Hippocampal formation (tissue), 2 donors: ENCODE results near the gene PRDM11.

Source experiments
- DNase-seq, 2 donors: peaks; one replicate each; lab custom pipeline; 2025; lab: John Stamatoyannopoulos, UW

The PRDM11 gene

GRCh38 chr11:45174168-45174835, 27.9 kb downstream of the PRDM11 start:
- no peak for DNase-seq

DNA sequence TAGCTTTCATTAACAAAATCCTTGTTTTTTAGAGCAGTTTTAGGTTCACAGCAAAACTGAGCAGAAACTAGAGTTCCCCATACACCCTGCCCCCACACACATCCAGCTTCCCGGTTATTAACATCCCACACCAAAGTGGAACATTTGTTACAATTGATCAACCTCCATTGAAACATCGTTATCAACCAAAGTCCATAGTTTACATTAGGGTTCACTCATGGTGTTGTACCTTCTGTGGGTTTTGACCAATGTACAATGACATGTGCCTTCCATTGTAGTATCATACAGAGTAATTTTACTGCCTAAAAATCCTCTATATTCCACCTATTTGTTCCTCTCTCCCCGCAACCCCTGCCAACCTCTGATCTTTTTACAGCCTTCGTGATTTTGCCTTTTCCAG, 28.5 kb downstream of the PRDM11 start:
- no peak for DNase-seq

DNA sequence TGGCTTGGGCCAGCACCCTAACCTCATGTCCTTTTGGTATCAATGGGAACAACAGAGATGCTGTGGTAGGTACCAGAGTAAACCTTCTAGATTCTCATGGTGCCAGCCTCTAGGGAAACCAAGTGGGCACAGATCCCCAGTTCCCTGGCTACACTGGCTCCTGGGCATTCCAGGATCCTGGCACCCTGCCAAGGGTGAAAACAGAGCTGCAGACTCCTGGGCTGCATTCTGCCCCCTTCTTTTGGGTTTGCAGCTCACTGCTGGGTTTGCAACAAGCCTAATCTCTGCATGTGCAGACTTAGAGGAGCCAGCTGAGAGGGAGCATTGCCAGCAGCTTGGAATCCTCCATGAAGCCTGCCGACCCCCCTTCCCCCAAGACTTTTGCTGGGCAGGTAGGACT, 30.6 kb downstream of the PRDM11 start:
- DNase-seq, result no peak

- no peak for DNase-seq
Measured at GRCh38 chr11:45178223-45178622, 31.8 kb downstream of the PRDM11 start.

DNA sequence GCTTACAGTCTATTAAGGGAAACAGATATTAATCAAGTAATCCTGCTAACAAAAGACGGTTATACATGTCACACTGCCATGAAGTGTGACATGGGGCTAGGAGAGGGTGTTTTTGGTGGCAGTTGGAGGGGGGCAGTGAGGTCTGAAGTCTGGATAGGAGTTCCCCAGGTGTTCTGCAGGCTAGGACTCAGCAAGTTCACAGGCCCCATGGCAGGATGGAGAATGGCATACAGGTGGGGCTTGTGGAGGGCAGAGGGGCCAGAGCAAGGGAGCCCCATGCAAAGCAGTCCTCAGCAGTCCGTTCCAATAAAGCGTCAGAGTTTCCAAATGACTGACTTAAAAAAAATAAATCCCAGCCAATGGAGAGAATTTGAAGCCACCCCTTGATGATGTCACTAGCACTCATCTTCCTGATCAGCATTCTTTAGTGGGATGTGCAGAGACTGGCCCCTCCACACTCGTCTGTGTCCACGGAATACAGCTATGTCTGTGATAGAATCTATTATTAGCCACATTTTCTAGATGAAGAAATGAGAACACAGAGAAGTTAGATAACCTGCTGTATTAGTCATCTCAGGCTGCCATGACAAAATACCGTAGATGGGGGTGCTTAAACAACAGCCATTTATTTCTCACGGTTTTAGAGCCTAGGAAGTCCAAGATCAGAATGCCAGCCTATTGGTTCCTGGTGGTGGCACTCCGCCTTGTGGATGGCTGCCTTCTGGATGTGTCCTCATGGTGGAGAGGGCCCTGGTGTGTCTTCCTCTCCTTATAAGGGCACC, 32.6 kb downstream of the PRDM11 start:
- no peak for DNase-seq

DNA sequence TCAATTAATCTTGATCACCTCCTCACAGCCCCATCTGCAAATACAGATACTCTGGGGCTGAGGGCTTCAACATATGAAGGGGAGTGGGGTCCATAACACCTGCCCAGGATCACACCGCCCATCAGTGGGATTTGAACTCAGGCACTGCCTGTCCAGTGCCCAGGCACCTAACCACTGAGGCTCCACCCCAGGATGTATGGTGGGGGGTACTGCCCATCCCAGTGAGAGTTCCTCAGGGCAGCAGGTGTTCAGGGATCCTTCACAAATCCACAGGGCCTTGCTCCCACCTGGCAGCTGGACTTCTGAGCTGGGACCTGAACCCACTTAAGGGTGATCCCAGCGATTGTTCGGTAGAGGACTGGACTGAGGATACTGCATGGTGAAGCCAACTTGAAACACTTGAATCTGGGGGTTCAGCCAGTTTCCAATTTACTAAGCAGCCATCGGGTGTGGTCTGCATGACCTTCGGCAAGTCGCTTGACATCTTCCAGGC, 33.3 kb downstream of the PRDM11 start:
- DNase-seq, result no peak

GRCh38 chr11:45180179-45180847, 33.9 kb downstream of the PRDM11 start:
- DNase-seq, result no peak

DNA sequence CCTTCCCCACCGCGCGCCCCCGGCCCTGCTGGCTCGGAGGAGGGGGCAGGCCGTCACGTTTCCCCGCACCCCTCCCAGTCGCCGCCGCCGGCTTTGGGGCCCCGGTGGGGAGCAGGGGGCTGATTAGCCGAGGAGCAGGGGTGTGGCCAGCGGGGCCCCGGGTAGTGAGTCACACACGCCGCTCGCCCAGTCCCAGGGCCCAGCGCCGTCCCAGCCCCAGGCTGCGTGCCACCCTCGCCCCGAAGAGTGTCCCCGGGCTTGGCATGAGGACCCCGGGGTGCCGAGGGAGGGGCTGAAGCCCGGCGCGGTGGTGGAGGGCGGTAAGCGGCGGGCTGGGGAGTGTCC, 34.4 kb downstream of the PRDM11 start:
- no peak for DNase-seq

DNA sequence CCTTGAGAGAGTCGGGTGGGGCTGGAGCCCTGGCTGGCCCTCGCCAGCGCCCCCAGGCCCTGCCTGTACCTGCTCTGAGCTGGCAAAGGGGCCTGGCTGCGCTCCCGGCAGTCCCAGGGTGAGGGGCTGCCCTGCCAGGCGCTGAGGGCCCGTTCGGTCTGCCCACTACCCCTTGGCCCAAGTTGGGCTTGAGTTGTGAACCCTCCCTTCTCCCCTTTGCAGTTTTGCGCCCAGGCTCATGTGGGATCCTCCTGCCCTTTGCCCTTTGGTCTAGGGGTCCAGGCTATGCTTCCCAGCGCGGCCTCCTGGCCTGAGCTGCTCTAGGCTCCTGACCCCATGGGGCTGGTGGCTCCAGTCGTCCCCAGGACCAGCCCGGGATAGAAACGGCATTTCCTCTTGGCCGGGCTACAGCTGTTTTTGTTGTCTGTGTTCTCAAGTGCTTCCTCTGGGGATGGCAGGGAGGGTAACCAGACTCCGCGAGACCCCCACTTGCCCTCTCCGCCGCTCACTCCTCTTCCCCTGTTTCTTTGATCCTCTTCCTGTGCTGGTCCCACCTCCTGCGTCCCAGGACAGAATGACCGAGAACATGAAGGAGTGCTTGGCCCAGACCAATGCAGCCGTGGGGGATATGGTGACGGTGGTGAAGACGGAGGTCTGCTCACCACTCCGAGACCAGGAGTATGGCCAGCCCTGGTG, 34.9 kb downstream of the PRDM11 start:
- DNase-seq, result no peak

DNA sequence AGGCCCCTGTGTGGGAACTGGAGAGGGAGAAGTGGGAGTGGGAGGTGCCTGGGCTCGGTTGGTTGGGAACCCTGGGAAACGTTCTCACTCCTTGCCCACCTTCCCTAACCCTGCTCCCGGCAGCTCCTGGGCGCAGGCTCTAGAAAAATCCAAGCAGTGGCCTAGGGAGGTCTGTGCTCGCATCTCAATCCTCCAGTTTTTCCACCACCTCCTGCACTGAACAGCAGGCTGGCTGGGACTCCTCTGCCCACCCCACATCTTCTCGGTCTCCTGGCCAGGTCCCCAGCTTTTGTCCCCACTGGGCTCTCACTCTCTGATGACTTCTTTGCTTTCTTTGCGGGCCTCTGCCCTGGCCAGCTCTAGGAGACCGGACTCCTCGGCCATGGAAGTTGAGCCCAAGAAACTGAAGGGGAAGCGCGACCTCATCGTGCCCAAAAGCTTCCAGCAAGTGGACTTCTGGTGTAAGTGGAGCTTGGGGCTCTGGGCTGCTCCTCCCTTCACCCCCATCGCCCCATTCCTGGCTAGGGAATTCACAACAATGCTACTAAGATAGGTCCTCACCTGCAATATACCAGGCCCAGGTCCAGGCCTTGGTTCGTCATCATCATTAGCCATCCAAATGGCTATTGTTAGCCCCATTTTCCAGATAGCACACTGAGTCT, 35.6 kb downstream of the PRDM11 start:
- DNase-seq, result no peak

- no peak for DNase-seq
Measured at GRCh38 chr11:45182902-45183301, 36.5 kb downstream of the PRDM11 start.

DNA sequence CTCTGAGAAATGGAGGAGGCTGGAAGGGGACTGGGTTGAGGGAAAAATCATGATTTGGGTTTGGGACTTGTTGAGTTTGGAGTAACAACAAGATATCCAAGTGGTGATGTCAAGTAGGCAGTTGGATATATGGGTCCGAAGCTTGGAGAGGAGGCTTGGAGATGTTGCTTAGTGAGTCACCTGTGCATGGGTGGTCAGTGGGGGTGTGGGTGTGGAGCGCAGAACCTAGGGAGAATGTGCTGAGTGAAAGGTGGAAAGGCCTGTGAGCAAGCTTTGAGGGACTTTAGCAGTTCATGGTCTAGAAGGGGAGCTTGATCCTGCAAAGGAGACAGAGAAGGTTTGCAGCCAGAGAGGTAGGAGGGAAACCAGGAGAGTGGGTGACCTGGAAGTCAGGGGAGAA, 38.2 kb downstream of the PRDM11 start:
- DNase-seq, result no peak

DNA sequence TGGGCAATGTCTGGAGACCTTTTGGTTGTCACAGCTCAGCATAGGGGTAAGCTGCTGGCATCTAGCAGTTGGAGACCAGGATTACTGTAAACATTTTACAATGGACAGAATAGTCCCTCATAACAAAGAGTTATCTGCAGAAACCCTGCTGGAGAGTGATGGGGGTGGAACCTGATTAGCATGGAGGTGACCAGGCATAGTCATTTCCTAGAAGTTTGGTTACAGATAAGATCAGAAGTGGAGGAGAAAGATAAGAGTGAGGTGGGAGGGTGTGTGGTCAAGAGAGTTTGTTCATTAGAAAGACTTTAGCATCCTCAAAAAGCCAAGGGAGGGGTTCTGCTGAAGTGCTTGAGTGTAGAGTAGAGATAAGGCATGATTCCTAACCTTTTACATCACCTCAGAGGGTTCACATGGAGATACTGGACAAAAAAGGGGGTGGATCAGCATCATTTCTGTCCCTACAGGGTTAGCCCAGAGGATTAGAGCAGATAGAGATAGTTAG, 38.8 kb downstream of the PRDM11 start:
- DNase-seq, result no peak

DNA sequence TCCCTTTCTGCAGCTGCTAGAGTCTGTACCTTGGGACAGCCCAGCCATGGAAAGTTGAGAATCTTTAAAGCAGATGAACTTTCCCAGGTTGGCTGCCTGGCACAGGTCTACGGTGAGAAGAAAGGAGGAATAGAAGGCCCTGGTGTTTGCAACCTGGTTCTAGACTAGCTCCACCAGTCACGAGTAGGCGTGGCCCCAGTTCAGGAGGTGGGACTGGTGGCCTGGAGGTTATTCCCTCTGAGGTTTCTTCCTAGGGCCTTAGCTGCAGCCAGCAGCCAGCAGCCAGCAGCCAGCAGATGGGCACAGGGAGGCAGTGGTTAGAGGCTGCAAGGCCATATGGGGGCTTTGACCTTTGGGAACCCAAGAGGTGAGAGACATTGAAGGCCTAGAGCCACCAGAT, 40.9 kb downstream of the PRDM11 start:
- no peak for DNase-seq

DNA sequence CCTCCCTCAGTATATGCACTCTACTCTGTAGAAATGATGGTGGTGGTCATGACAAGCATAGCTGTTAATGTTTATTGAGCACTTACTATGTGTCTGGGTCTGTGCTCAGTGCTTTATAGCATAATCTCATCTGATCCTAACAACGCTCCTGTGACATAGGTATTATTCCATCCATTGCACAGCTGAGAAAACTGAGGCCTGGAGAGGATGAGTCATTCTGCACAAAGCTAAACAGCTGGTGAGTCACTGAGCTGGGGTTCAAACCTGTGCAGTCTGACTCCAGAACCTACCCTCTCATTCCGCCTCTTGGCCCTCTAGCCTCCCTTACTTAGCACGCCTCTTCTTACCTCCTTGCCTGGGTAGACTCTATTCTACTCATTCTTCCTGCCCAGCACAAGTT, 41.7 kb downstream of the PRDM11 start:
- no peak for DNase-seq

DNA sequence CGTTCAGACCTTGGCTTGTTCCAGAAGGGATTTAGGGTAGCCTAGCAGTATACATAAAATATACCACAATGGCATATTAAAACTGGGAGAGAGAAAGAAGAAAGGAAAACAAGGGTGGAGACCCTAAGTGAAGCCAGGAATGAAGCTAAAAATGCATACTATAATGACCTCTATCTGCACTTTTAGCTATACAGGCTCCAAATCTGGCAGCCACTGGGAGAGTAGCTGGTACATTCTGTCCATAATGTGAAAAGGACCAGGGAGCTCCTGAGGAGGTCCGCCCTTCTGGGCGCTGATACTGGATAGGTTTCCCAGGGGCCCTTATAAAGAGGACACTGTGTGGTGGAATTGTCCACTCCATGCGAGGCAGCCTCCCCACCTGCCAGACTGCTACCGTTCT, 42.8 kb downstream of the PRDM11 start:
- DNase-seq, result no peak

- DNase-seq, result no peak
Measured at GRCh38 chr11:45193695-45194094, 47.3 kb downstream of the PRDM11 start.

DNA sequence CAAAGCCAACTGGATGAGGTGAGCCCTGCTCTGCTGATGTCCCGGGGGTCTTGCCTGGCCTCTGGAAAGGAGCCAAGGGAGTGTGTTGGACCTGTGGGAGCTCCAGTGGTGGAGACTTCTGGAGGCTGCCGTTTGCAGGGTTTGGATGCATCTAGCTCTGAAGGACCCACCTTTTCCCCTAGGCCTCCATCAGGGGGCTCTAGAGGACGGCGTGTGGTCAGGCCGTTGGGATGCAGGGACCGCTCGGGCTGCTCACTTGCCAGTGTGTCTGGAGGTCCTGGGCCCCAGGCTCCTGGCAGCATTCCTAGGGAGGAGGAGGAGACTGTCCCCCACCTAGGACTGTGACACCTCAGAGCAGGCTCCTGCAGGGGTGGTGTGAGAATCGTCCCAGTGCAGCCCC, 58.3 kb downstream of the PRDM11 start:
- DNase-seq, result no peak

GRCh38 chr11:45205978-45206377, 59.5 kb downstream of the PRDM11 start:
- DNase-seq, result no peak

GRCh38 chr11:45208135-45208534, 61.7 kb downstream of the PRDM11 start:
- no peak for DNase-seq

DNA sequence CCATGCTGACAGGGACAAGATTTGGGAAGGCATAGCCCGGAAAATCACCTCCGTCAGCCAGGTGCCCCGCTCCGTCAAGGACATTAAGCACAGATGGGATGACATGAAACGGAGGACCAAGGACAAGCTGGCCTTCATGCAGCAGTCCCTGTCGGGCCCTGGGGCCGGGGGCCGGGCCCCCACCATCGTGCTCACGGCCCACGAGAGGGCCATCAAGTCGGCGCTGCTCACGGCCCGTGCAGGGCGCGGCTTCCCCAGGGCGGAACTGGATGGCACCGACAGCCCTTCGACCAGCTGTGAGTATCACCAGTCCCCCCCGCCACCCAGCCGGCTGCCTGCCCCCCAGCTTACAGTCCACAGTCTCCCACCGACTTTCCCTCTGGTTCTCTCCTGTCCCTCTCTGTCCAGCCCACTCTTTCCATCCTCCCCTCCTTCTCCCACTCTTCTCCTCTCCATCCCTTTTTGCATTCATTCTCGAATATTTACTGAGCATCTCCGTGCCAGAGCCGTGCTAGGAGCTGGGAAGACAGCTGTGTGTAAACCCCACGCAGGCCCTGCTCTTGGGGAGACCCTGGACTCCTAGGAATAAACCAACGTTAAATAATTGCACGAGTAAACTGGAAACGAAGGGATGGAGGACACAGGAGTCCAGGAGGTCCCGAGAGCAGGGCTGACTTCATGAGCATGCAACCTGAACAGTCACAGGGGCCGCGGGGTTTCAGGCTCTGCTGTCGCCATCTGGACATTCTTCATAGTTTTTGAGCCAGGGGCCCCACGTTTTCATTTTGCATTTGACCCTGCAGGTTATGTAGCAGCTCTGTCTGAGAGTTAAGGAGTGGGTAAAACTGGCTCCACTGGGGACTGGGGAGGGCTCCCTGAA, 62.8 kb downstream of the PRDM11 start:
- no peak for DNase-seq
